Measurements from ENCODE around the gene GPR55.

- TF ChIP-seq POLR2A (IDR thresholded peaks at IDR 0.05), result no peak
- TF ChIP-seq CTCF (IDR thresholded peaks at IDR 0.05), result no peak
Observed at GRCh38 chr2:230868161-230868946, 56.7 kb downstream of the GPR55 start.
